IMR-90 (cell line): ENCODE results near the gene BRCA1. TPM values are rescaled to one million over a fixed set of nuclear protein-coding genes. Genes with fewer than 3 reads are reported as not detected.
"Not testable (repeated sequence)": the region's sequence is repeated elsewhere in the genome, so short reads cannot be mapped to it uniquely, and the experiment has no call there.

ENCODE experiments used
- ATAC-seq: fragments of 200-7000 bp; cut with Tn5 transposase; 2 replicates; pipeline ENCODE4 v1.9.1; 2020; ENCODE audit warnings: low read depth, mild to moderate bottlenecking, moderate library complexity
- BruUV-seq: library from RNA; stranded (reverse); fragments of 400-500 nt; replicated peaks from 2 replicates; lab custom pipeline; 2021; lab: Mats Ljungman, UMichigan
- CTCF ChIA-PET: fragments of 300-600 bp; formaldehyde crosslinking; extraction: SDS; loops from one replicate; lab custom pipeline; 2021; ENCODE audit warnings: antibody characterized with exemption; lab: Yijun Ruan, JAX
- POLR2A ChIA-PET: fragments of 300-600 bp; sonication (Branson Sonifier 250); formaldehyde crosslinking; loops from one replicate; lab custom pipeline; 2022; ENCODE audit warnings: antibody characterized with exemption; ENCODE audit not compliant: unreplicated experiment; lab: Charles Lee
- DNase-seq: peaks from one replicate; pipeline ENCODE4 v3.0.0; 2013
- H2AFZ ChIP-seq: replicated peaks from 2 replicates; pipeline ENCODE3; 2013; ENCODE audit warnings: low read length, mild to moderate bottlenecking; ENCODE audit not compliant: poor library complexity
- H2AK5ac ChIP-seq: 2 replicates; pipeline ENCODE4 v1.6.1; 2013; ENCODE audit warnings: low read depth, low read length, inconsistent platforms
- H2AK9ac ChIP-seq: replicated peaks from 2 replicates; pipeline ENCODE3; 2013; ENCODE audit warnings: mild to moderate bottlenecking, low read depth, low read length, moderate library complexity; ENCODE audit not compliant: poor library complexity
- H2BK120ac ChIP-seq: 2 replicates; pipeline ENCODE4 v1.6.1; 2013; ENCODE audit warnings: low read depth, low read length, inconsistent platforms
- H2BK15ac ChIP-seq: 3 replicates; pipeline ENCODE4 v1.6.1; 2013; ENCODE audit warnings: low read depth, low read length, inconsistent platforms
- H2BK20ac ChIP-seq: 2 replicates; pipeline ENCODE4 v1.6.1; 2013; ENCODE audit warnings: low read depth, mild to moderate bottlenecking, inconsistent platforms, low read length, moderate library complexity
- H2BK5ac ChIP-seq: 2 replicates; pipeline ENCODE4 v1.6.1; 2013; ENCODE audit warnings: mild to moderate bottlenecking, low read depth, low read length, inconsistent platforms; ENCODE audit not compliant: poor library complexity, severe bottlenecking
- H3K14ac ChIP-seq: replicated peaks from 2 replicates; pipeline ENCODE4 v1.6.1; 2013; ENCODE audit warnings: low read depth, low read length, inconsistent platforms
- H3K18ac ChIP-seq: 2 replicates; pipeline ENCODE4 v1.6.1; 2013; ENCODE audit warnings: low read depth, low read length, control low read depth
- H3K23ac ChIP-seq: 2 replicates; pipeline ENCODE4 v1.6.1; 2013; ENCODE audit warnings: low read depth, low read length, inconsistent platforms
- H3K27ac ChIP-seq: 2 replicates; pipeline ENCODE4 v1.5.1; 2013; ENCODE audit warnings: mild to moderate bottlenecking, control low read depth, low read length; ENCODE audit not compliant: insufficient read depth
- H3K27me3 ChIP-seq: 2 replicates; pipeline ENCODE4 v1.6.1; 2013; ENCODE audit warnings: low read length; ENCODE audit not compliant: control insufficient read depth, insufficient read depth
- H3K36me3 ChIP-seq: 2 replicates; pipeline ENCODE4 v1.6.1; 2013; ENCODE audit warnings: low read length, mixed read lengths; ENCODE audit not compliant: control insufficient read depth, insufficient read depth
- H3K4ac ChIP-seq: 2 replicates; pipeline ENCODE4 v1.6.1; 2013; ENCODE audit warnings: low read depth, low read length, inconsistent platforms
- H3K4me1 ChIP-seq: 2 replicates; pipeline ENCODE4 v1.6.1; 2013; ENCODE audit warnings: low read length, mixed read lengths; ENCODE audit not compliant: control insufficient read depth, insufficient read depth
- H3K4me2 ChIP-seq: 2 replicates; pipeline ENCODE4 v1.6.1; 2013; ENCODE audit warnings: low read depth, mild to moderate bottlenecking, control low read depth, low read length, moderate library complexity
- H3K4me3 ChIP-seq: 2 replicates; pipeline ENCODE4 v1.5.1; 2013; ENCODE audit warnings: low read depth, mild to moderate bottlenecking, control low read depth, low read length, moderate library complexity; ENCODE audit not compliant: insufficient read depth
- H3K56ac ChIP-seq: 2 replicates; pipeline ENCODE4 v1.6.1; 2013; ENCODE audit warnings: low read length, inconsistent platforms; ENCODE audit not compliant: insufficient read depth; ENCODE audit errors: extremely low read depth
- H3K79me1 ChIP-seq, 2 experiments: 2 replicates each; pipeline ENCODE4 v1.6.1; 2013; ENCODE audit warnings: low read length in 2 of 2, inconsistent platforms in 1 of 2, low read depth in 1 of 2
- H3K9ac ChIP-seq: 2 replicates; pipeline ENCODE4 v1.6.1; 2013; ENCODE audit warnings: low read depth, low read length, control low read depth
- H3K9me1 ChIP-seq: 2 replicates; pipeline ENCODE4 v1.6.1; 2013; ENCODE audit warnings: low read length, inconsistent platforms; ENCODE audit not compliant: insufficient read depth
- H3K9me3 ChIP-seq: 2 replicates; pipeline ENCODE4 v1.6.1; 2013; ENCODE audit warnings: low read length; ENCODE audit not compliant: control insufficient read depth, insufficient read depth
- H4K20me1 ChIP-seq: 2 replicates; pipeline ENCODE4 v1.6.1; 2013; ENCODE audit warnings: low read length, inconsistent platforms; ENCODE audit not compliant: insufficient read depth
- H4K5ac ChIP-seq: 2 replicates; pipeline ENCODE4 v1.6.1; 2013; ENCODE audit warnings: mild to moderate bottlenecking, low read depth, low read length, control low read depth
- H4K8ac ChIP-seq, 2 experiments: 2 replicates each; pipeline ENCODE4 v1.6.1; 2013; ENCODE audit warnings: low read depth in 2 of 2, low read length in 2 of 2, control low read depth in 1 of 2, inconsistent platforms in 1 of 2
- H4K91ac ChIP-seq: 2 replicates; pipeline ENCODE4 v1.6.1; 2013; ENCODE audit warnings: low read depth, low read length, inconsistent platforms; ENCODE audit not compliant: insufficient read depth
- WGBS, 2 experiments: methylation state at CpG; one replicate each; pipeline versions ENCODE4 v1.1.5 to v1.1.7; 2013; ENCODE audit warnings: missing lambda C conversion rate in 2 of 2; ENCODE audit not compliant: insufficient read length in 1 of 2; ENCODE audit errors: extremely low coverage in 2 of 2; 5-methylcytosine and 5-hydroxymethylcytosine counted together
- dilution Hi-C: fragments of 300-500 bp; cut with HindIII; formaldehyde crosslinking; loops from one replicate; pipeline ENCODE4 v1.14.3; 2018; ENCODE audit warnings: low sequenced_read_pairs; ENCODE audit not compliant: unreplicated experiment
- in situ Hi-C: fragments of 300-500 bp; cut with MboI; formaldehyde crosslinking; loops from 3 replicates; pipeline ENCODE4 v1.14.3; 2019; ENCODE audit warnings: low sequenced_read_pairs, inconsistent platforms, mixed read lengths
- intact Hi-C: fragments of 100-400 bp; cut with micrococcal nuclease; formaldehyde crosslinking; loops from 2 replicates; pipeline ENCODE4 v1.10.0; 2022
- polyA plus RNA-seq, 3 experiments: library from polyadenylated mRNA; depleted of rRNA; stranded (reverse); fragments of >200 nt; gene quantifications; 2 replicates each; pipeline ENCODE4 v1.2.3, GENCODE V29; 2012; ENCODE audit warnings: low replicate concordance in 1 of 3
- total RNA-seq: library from RNA; depleted of rRNA; stranded (reverse); fragments of >200 nt; gene quantifications from 2 replicates; pipeline ENCODE4 v1.2.3, GENCODE V29; 2012

Gene BRCA1
- total and polyA plus RNA-seq, 2 of the 4 experiments (the other 2 are of a cell fraction) = 8.3 to 17.7 TPM

DNA sequence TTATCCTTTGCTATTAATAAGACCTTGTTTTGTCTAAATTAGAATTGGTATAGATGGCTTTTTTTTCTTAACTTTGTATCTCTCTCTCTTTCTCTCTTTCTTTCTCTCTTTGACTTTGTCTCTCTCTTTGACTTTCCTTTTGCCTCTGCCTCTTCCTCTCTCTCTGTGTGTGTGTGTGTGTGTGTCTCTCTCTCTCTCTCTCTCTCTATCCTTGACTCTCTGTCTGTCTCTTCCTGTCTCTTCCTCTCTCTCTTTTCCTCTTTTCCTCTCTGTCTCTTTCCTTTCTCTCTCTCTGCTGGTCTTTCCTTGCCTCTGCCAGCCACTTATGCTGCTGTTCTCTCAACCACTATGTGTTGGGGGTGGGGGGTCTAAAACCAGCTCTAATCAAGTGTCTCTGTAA, 40.8 kb upstream of the BRCA1 start:
- H3K4me3 ChIP-seq, H2AFZ ChIP-seq, H2AK5ac ChIP-seq, H4K20me1 ChIP-seq, ATAC-seq, H3K4me1 ChIP-seq, H3K9ac ChIP-seq, POLR2A ChIA-PET, H3K14ac ChIP-seq, BruUV-seq, H3K4ac ChIP-seq, H3K27ac ChIP-seq, H2BK120ac ChIP-seq, H3K56ac ChIP-seq, H3K18ac ChIP-seq, H3K23ac ChIP-seq, H4K91ac ChIP-seq, CTCF ChIA-PET, H2BK20ac ChIP-seq, H3K9me1 ChIP-seq, H2AK9ac ChIP-seq, in situ Hi-C loops, H3K9me3 ChIP-seq, H2BK5ac ChIP-seq, H3K27me3 ChIP-seq, H4K5ac ChIP-seq, dilution Hi-C loops, H3K4me2 ChIP-seq, H3K36me3 ChIP-seq, DNase-seq, H2BK15ac ChIP-seq, H4K8ac ChIP-seq, intact Hi-C loops: not testable (repeated sequence)
- H3K79me1 ChIP-seq = peaks cover 0 to 25% of the 10 kb centered on the region in 2 experiments; a peak in 2 of 4 replicates

- 80% methylated on average over 3 of the region's 8 CpGs; no CpG with 5 or more reads in 1 of the 2 experiments for WGBS, 2 experiments
- H3K4me2 ChIP-seq, DNase-seq: not testable (repeated sequence)
These were observed 34.8 kb upstream of the BRCA1 start for GRCh38 chr17:43159957-43160356.

More at GRCh38 chr17:43159957-43160356, 34.8 kb upstream of the BRCA1 start:
- H3K4ac ChIP-seq, H2BK5ac ChIP-seq, H3K9ac ChIP-seq, CTCF ChIA-PET, H2BK15ac ChIP-seq, H3K56ac ChIP-seq, H3K9me1 ChIP-seq, H4K5ac ChIP-seq, H3K79me1 ChIP-seq, H4K20me1 ChIP-seq, H2BK120ac ChIP-seq, H3K27ac ChIP-seq, POLR2A ChIA-PET, H3K36me3 ChIP-seq, in situ Hi-C loops, H2AK5ac ChIP-seq, H2AK9ac ChIP-seq, H3K23ac ChIP-seq, H2AFZ ChIP-seq, dilution Hi-C loops, intact Hi-C loops, H4K91ac ChIP-seq, H3K4me3 ChIP-seq, H3K9me3 ChIP-seq, H4K8ac ChIP-seq, H3K14ac ChIP-seq, H2BK20ac ChIP-seq, ATAC-seq, BruUV-seq, H3K27me3 ChIP-seq, H3K18ac ChIP-seq, H3K4me1 ChIP-seq: not testable (repeated sequence)
